A673 (cell line): ENCODE data around the gene PSMC4.

ENCODE experiments used
- CTCF ChIP-seq: fragments of 300-800, 200-600 bp; sonication (generic); conservative IDR thresholded peaks from 2 replicates; pipeline ENCODE4 v1.5.1; 2017; ENCODE audit warnings: low read depth, mild to moderate bottlenecking, antibody characterized with exemption, low read length, moderate library complexity, mixed read lengths
- EZH2 ChIP-seq: fragments of 200-600 bp; sonication (generic); IDR thresholded peaks from 2 replicates; pipeline ENCODE4 v1.6.1; 2017; ENCODE audit warnings: borderline replicate concordance, low read depth, mild to moderate bottlenecking, mixed read lengths, antibody characterized with exemption, low read length; ENCODE audit not compliant: poor library complexity, severe bottlenecking

GRCh38 chr19:39941151-39941550, 29.8 kb upstream of the PSMC4 start:
- no peak for TF ChIP-seq CTCF
- no peak for TF ChIP-seq EZH2
